ENCODE data around the gene CYP1B1. TPM values are rescaled to one million over a fixed set of nuclear protein-coding genes. Genes with fewer than 3 reads are reported as not detected.
"Not testable (repeated sequence)": the region's sequence is repeated elsewhere in the genome, so short reads cannot be mapped to it uniquely, and the experiment has no call there.

Gene CYP1B1
- total RNA-seq, 1 donor from 2014 or later = 2.7 TPM

- DNase-seq = no peak
Measured at GRCh38 chr2:38032946-38033345, 43.0 kb downstream of the CYP1B1 start.

GRCh38 chr2:38030635-38031355 lies 45.2 kb downstream of the CYP1B1 start:
- no peak for DNase-seq

- no peak for DNase-seq
Measured at GRCh38 chr2:38029512-38029911, 46.4 kb downstream of the CYP1B1 start.

GRCh38 chr2:38028829-38029228 lies 47.1 kb downstream of the CYP1B1 start:
- DNase-seq = no peak

GRCh38 chr2:38026846-38027245 lies 49.1 kb downstream of the CYP1B1 start:
- DNase-seq = no peak

GRCh38 chr2:38021589-38021988 lies 54.4 kb downstream of the CYP1B1 start:
- no peak for DNase-seq

- DNase-seq = not testable (repeated sequence)
Measured at GRCh38 chr2:38020359-38021069, 55.4 kb downstream of the CYP1B1 start.

- DNase-seq = no peak
Measured at GRCh38 chr2:38017836-38018235, 58.1 kb downstream of the CYP1B1 start.

Other genes with a start within 250 kb of the CYP1B1 start
- 3.1 and 4.3 TPM in 2 replicates for gene RMDN2, start 150.9 kb downstream of the CYP1B1 start, total RNA-seq